GM12878 (cell line): ENCODE data around the gene TRDMT1. TPM values are rescaled to one million over a fixed set of nuclear protein-coding genes. Genes with fewer than 3 reads are reported as not detected.

Source experiments
- ATAC-seq: fragments of 200-7000 bp; cut with Tn5 transposase; 3 replicates; pipeline ENCODE4 v1.9.1; 2020; ENCODE audit warnings: mild to moderate bottlenecking, moderate library complexity
- BruUV-seq: library from RNA; stranded (reverse); fragments of 400-500 nt; replicated peaks from 2 replicates; lab custom pipeline; 2021; lab: Mats Ljungman, UMichigan
- CTCF ChIA-PET: fragments of 300-600 bp; sonication (Branson Sonifier 250); formaldehyde crosslinking; extraction: SDS; loops from one replicate; lab custom pipeline; 2021; ENCODE audit warnings: inconsistent platforms; lab: Yijun Ruan, JAX
- POLR2A ChIA-PET: fragments of 350-600 bp; formaldehyde crosslinking; extraction: SDS; loops from one replicate; lab custom pipeline; 2021; ENCODE audit warnings: inconsistent platforms; lab: Charles Lee
- RAD21 ChIA-PET: fragments of 300-600 bp; sonication (Branson Sonifier 250); formaldehyde crosslinking; loops from one replicate; lab custom pipeline; 2023; ENCODE audit warnings: antibody characterized with exemption; ENCODE audit not compliant: unreplicated experiment; lab: Charles Lee
- SMC1A ChIA-PET: fragments of 300-600 bp; sonication (Branson Sonifier 250); formaldehyde crosslinking; loops from one replicate; lab custom pipeline; 2023; ENCODE audit not compliant: unreplicated experiment, uncharacterized antibody; lab: Charles Lee
- DNase-seq: peaks from one replicate; pipeline ENCODE4 v3.0.0-alpha.2; 2011; ENCODE audit warnings: low read depth, low spot score
- FAIRE-seq: peaks from 3 replicates; lab custom pipeline; 2011; peaks lifted over from hg19 to GRCh38; lab: Jason Lieb, UNC
- H2AFZ ChIP-seq: 2 replicates; pipeline ENCODE4 v1.6.0; 2011; ENCODE audit warnings: low read depth, low read length, control low read depth; ENCODE audit not compliant: control insufficient read depth
- H3K27ac ChIP-seq: 2 replicates; pipeline ENCODE4 v1.5.1; 2011; ENCODE audit warnings: control low read depth; ENCODE audit not compliant: control insufficient read depth, insufficient read depth
- H3K27me3 ChIP-seq, 2 experiments: replicated peaks in 1 of 2; 2 replicates each; pipeline versions ENCODE4 v1.6.0 to v1.6.1; 2011; ENCODE audit warnings: low read length in 1 of 2; ENCODE audit not compliant: control insufficient read depth in 2 of 2, insufficient read depth in 2 of 2
- H3K36me3 ChIP-seq, 2 experiments: 2 replicates each; pipeline ENCODE4 v1.5.1; 2011; ENCODE audit warnings: low read length in 1 of 2; ENCODE audit not compliant: control insufficient read depth in 2 of 2, insufficient read depth in 2 of 2
- H3K4me1 ChIP-seq: 2 replicates; pipeline ENCODE4 v1.6.1; 2011; ENCODE audit warnings: mild to moderate bottlenecking, low read length, moderate library complexity, mixed read lengths; ENCODE audit not compliant: control insufficient read depth, insufficient read depth
- H3K4me2 ChIP-seq: 2 replicates; pipeline ENCODE4 v1.6.0; 2011; ENCODE audit warnings: control low read depth; ENCODE audit not compliant: control insufficient read depth, insufficient read depth
- H3K4me3 ChIP-seq: fragments of 200-600 bp; sonication (generic); 2 replicates; pipeline ENCODE4 v1.5.1; 2016
- H3K79me2 ChIP-seq: 2 replicates; pipeline ENCODE4 v1.6.0; 2011; ENCODE audit warnings: low read length; ENCODE audit not compliant: control insufficient read depth, insufficient read depth
- H3K9ac ChIP-seq: 2 replicates; pipeline ENCODE4 v1.8.0; 2011; ENCODE audit warnings: low read length, control low read depth, mixed read lengths; ENCODE audit not compliant: control insufficient read depth, insufficient read depth
- H3K9me3 ChIP-seq: replicated peaks from 3 replicates; pipeline ENCODE4 v1.5.1; 2011; ENCODE audit warnings: mild to moderate bottlenecking, low read length; ENCODE audit not compliant: control insufficient read depth, insufficient read depth
- H4K20me1 ChIP-seq: 2 replicates; pipeline ENCODE4 v1.6.0; 2011; ENCODE audit not compliant: control insufficient read depth, insufficient read depth
- BHLHE40 ChIP-seq, 2 experiments: fragments of 450-650 bp in 1 of 2; IDR thresholded peaks; 2 replicates each; pipeline ENCODE4 v1.6.1; 2011 to 2017; ENCODE audit warnings: low read depth in 2 of 2, borderline replicate concordance in 1 of 2, improper control_type of control experiment in 1 of 2, low read length in 1 of 2, mild to moderate bottlenecking in 1 of 2
- BMI1 ChIP-seq: fragments of 450-650 bp; IDR thresholded peaks from 2 replicates; pipeline ENCODE4 v1.6.1; 2016; ENCODE audit warnings: mild to moderate bottlenecking, moderate library complexity, borderline replicate concordance
- CEBPB ChIP-seq, 2 experiments: fragments of 150-350 bp in 1 of 2; IDR thresholded peaks; 2 replicates each; pipeline ENCODE4 v1.6.1; 2012 to 2014; ENCODE audit warnings: low read depth in 2 of 2, low read length in 2 of 2, borderline replicate concordance in 1 of 2, inconsistent platforms in 1 of 2
- E4F1 ChIP-seq: fragments of 450-650 bp; IDR thresholded peaks from 2 replicates; pipeline ENCODE4 v1.6.1; 2018; ENCODE audit warnings: borderline replicate concordance, mild to moderate bottlenecking; ENCODE audit not compliant: partially characterized antibody
- ELK1 ChIP-seq: IDR thresholded peaks from 2 replicates; pipeline ENCODE4 v1.6.1; 2012; ENCODE audit warnings: low read depth, low read length, improper control_type of control experiment
- MTA3 ChIP-seq: IDR thresholded peaks from 2 replicates; pipeline ENCODE4 v1.6.1; 2012; ENCODE audit warnings: low read length, inconsistent platforms, borderline replicate concordance
- NFIC ChIP-seq: IDR thresholded peaks from 2 replicates; pipeline ENCODE4 v1.6.1; 2012; ENCODE audit warnings: low read depth, mild to moderate bottlenecking, inconsistent platforms, low read length, moderate library complexity
- PAX8 ChIP-seq: fragments of 450-650 bp; IDR thresholded peaks from 2 replicates; pipeline ENCODE4 v1.6.1; 2017; ENCODE audit warnings: mild to moderate bottlenecking, moderate library complexity
- PBX3 ChIP-seq: IDR thresholded peaks from 2 replicates; pipeline ENCODE4 v1.6.1; 2011; ENCODE audit warnings: mild to moderate bottlenecking, low read depth, low read length, moderate library complexity; ENCODE audit not compliant: insufficient replicate concordance
- PRDM15 ChIP-seq: fragments of 450-650 bp; formaldehyde crosslinking; IDR thresholded peaks from 2 replicates; pipeline ENCODE4 v1.4.0; 2020; ENCODE audit warnings: mild to moderate bottlenecking, moderate library complexity
- RB1 ChIP-seq: fragments of 450-650 bp; formaldehyde crosslinking; IDR thresholded peaks from 2 replicates; pipeline ENCODE4 v1.6.1; 2017; ENCODE audit warnings: mild to moderate bottlenecking, borderline replicate concordance
- SMC3 ChIP-seq: IDR thresholded peaks from 2 replicates; pipeline ENCODE4 v1.6.1; 2011; ENCODE audit warnings: low read length, improper control_type of control experiment, borderline replicate concordance
- SREBF2 ChIP-seq: IDR thresholded peaks from 2 replicates; pipeline ENCODE4 v1.6.1; 2012; ENCODE audit warnings: mild to moderate bottlenecking, low read length
- TCF7 ChIP-seq: IDR thresholded peaks from 2 replicates; pipeline ENCODE4 v1.6.1; 2014; ENCODE audit warnings: antibody characterized with exemption, borderline replicate concordance
- ZZZ3 ChIP-seq: IDR thresholded peaks from 2 replicates; pipeline ENCODE4 v1.6.1; 2011; ENCODE audit warnings: low read depth; ENCODE audit not compliant: control insufficient read depth, insufficient read length
- WGBS: methylation state at CpG from one replicate; pipeline ENCODE4 v1.1.6; 2016; ENCODE audit warnings: low lambda C conversion rate; ENCODE audit not compliant: insufficient replicate concordance, insufficient coverage; ENCODE audit errors: missing lambda C conversion rate; 5-methylcytosine and 5-hydroxymethylcytosine counted together
- in situ Hi-C: fragments of 300-500 bp; cut with MboI; formaldehyde crosslinking; loops from 9 replicates; pipeline ENCODE4 v1.14.3; 2018; ENCODE audit warnings: mixed read lengths
- intact Hi-C: fragments of 100-400 bp; cut with micrococcal nuclease; formaldehyde crosslinking; loops from one replicate; pipeline ENCODE4 v1.14.2; 2022; ENCODE audit not compliant: unreplicated experiment
- polyA plus RNA-seq, 11 experiments: library from polyadenylated mRNA; depleted of rRNA in 4 of 11; unstranded in 6 of 11; stranded (reverse) in 5 of 11; fragments of >200 nt; fragmentation: Nextera tagmentation in 4 of 11; fragmentation: Illumina TruSeq in 1 of 11; extraction: Ambion mirVana in 4 of 11; extraction: Trizol in 1 of 11; gene quantifications; 1 replicate in 1 of 11; 2 replicates in 10 of 11; pipeline versions ENCODE4 v1.2.1 to v1.2.3, GENCODE V29; 2011 to 2016; ENCODE audit warnings: inconsistent platforms in 2 of 11, missing spikeins in 2 of 11, low read depth in 1 of 11
- total RNA-seq, 4 experiments: library from RNA; depleted of rRNA in 3 of 4; stranded (reverse); fragments of >200 nt in 3 of 4; fragmentation: Illumina TruSeq in 1 of 4; extraction: Trizol in 1 of 4; gene quantifications; 2 replicates each; pipeline versions ENCODE4 v1.2.1 to v1.2.3, GENCODE V29; 2013 to 2021

Gene TRDMT1
- total and polyA plus RNA-seq, 10 of the 15 experiments (the other 5 are each of a cell fraction or from before 2014, with no cell fraction given) = 2.3 to 9.7 (median 4.6) TPM

GRCh38 chr10:17112566-17112965, 88.9 kb downstream of the TRDMT1 start:
- no peak overlapping the region for H3K4me3 ChIP-seq
- H3K27ac ChIP-seq = no peak overlapping the region
- no peaks in the 10 kb centered on the region for H3K36me3 ChIP-seq
- H3K4me2 ChIP-seq = no peak overlapping the region
- in situ Hi-C loops (no loop called here), intact Hi-C loops (no loop called here)
- ATAC-seq (no peak), FAIRE-seq (no peak), DNase-seq (no peak)
- 27% methylated on average over 3 of the region's 3 CpGs for WGBS
- ChIA-PET RAD21 (no interaction called here), SMC1A (no interaction called here), POLR2A (no interaction called here), CTCF (no interaction called here)
- H2AFZ ChIP-seq = no peak overlapping the region
- no peaks in the 10 kb centered on the region; a peak in 1 of 4 replicates for H3K27me3 ChIP-seq
- H3K9ac ChIP-seq = no peak overlapping the region
- H4K20me1 ChIP-seq = no peaks in the 10 kb centered on the region
- no peaks in the 10 kb centered on the region for H3K4me1 ChIP-seq
- no peaks in the 10 kb centered on the region for H3K9me3 ChIP-seq
- no TSS peak for BruUV-seq
- no peaks in the 10 kb centered on the region for H3K79me2 ChIP-seq
- TF ChIP-seq PRDM15 (CRISPR knock-in tag) (no peak), MTA3 (no peak), SMC3 (no peak), BMI1 (no peak), E4F1 (no peak), TCF7 (no peak), ZZZ3 (no peak), PAX8 (no peak), NFIC (no peak), ELK1 (no peak), CEBPB (IDR thresholded peaks at IDR 0.05; ENCODE audit: borderline replicate concordance in 1 of 2, low read depth in 2 of 2, low read length in 2 of 2) (no peak), RB1 (no peak), SREBF2 (no peak), PBX3 (no peak), BHLHE40 (IDR thresholded peaks at IDR 0.05; ENCODE audit: borderline replicate concordance in 1 of 2, low read depth in 2 of 2, low read length in 1 of 2) (no peak)
